A549 (cell line): ENCODE measurements around the gene TRERF1.

Experiments
- CEBPB ChIP-seq, 2 experiments: fragments of >200 bp in 1 of 2; sonication (Bioruptor Twin) in 1 of 2; formaldehyde crosslinking in 1 of 2; IDR thresholded peaks; 2 replicates each; pipeline ENCODE4 v1.6.1; 2012 to 2016
- CHD2 ChIP-seq: fragments of 150-350 bp; IDR thresholded peaks from 2 replicates; pipeline ENCODE4 v1.6.1; 2014; ENCODE audit warnings: low read length; ENCODE audit not compliant: partially characterized antibody
- KDM1A ChIP-seq: fragments of 200-600 bp; sonication (generic); IDR thresholded peaks from 2 replicates; pipeline ENCODE4 v1.6.1; 2016; ENCODE audit warnings: low read depth, mild to moderate bottlenecking
- MAZ ChIP-seq: fragments of 150-350 bp; IDR thresholded peaks from 2 replicates; pipeline ENCODE4 v1.6.1; 2014; ENCODE audit warnings: antibody characterized with exemption, low read depth, low read length, borderline replicate concordance
- MYC ChIP-seq: IDR thresholded peaks from 2 replicates; pipeline ENCODE4 v1.6.1; 2012; ENCODE audit warnings: mild to moderate bottlenecking, inconsistent platforms, low read length, improper control_type of control experiment, borderline replicate concordance
- NFE2L2 ChIP-seq: fragments of 150-350 bp; conservative IDR thresholded peaks from 2 replicates; pipeline ENCODE4 v1.6.1; 2014; ENCODE audit warnings: low read length
- POLR2A ChIP-seq: IDR thresholded peaks from 2 replicates; pipeline ENCODE4 v1.6.1; 2012; ENCODE audit warnings: mild to moderate bottlenecking, low read length
- RAD21 ChIP-seq, 2 experiments: fragments of >200 bp in 1 of 2; sonication (Bioruptor Twin) in 1 of 2; formaldehyde crosslinking in 1 of 2; IDR thresholded peaks in 1 of 2; conservative IDR thresholded peaks in 1 of 2; 2 replicates in 1 of 2; 3 replicates in 1 of 2; pipeline ENCODE4 v1.6.1; 2012 to 2018; ENCODE audit warnings: inconsistent platforms in 1 of 2
- SMC3 ChIP-seq: fragments of >200 bp; sonication (Bioruptor Twin); formaldehyde crosslinking; IDR thresholded peaks from 3 replicates; pipeline ENCODE4 v1.6.1; 2018; ENCODE audit warnings: inconsistent platforms
- ZSCAN20 ChIP-seq: fragments of 250-450 bp; sonication (Bioruptor Pico); IDR thresholded peaks from 2 replicates; pipeline ENCODE4 v1.8.0; 2022; ENCODE audit warnings: mild to moderate bottlenecking, moderate library complexity
- TF ChIP-seq, protein P1 (sequence below): fragments of >200 bp; sonication (Bioruptor Twin); formaldehyde crosslinking; IDR thresholded peaks from 3 replicates; pipeline ENCODE4 v1.5.1; 2016
- TF ChIP-seq, protein P2 (sequence below): fragments of 150-350 bp; IDR thresholded peaks from 2 replicates; pipeline ENCODE4 v1.6.1; 2014; ENCODE audit warnings: low read depth, mild to moderate bottlenecking, low read length
- TF ChIP-seq, protein P3 (sequence below): IDR thresholded peaks from 2 replicates; pipeline ENCODE4 v1.6.1; 2012

DNA sequence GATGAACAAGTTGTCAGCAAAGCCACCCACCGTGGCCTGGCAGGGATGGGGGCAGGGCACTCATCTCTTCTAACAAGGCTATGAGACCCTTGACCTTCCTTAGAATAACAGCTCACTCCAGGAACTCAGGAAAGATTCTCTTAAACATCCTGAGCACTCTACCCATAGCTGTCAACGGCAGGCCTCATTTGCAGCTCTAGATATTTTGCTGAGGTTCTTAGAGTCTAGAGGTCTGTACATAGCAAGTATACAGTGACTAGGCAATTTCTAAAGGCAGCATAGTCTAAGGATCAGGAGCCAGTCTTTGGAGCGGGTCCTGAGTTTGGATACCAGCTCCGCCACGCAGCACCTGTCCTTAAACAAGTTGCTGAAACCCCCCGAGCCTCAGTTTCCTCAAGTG lies 11.7 kb downstream of the TRERF1 start:
- TF ChIP-seq MYC, result no peak
- TF ChIP-seq, protein P1, sequence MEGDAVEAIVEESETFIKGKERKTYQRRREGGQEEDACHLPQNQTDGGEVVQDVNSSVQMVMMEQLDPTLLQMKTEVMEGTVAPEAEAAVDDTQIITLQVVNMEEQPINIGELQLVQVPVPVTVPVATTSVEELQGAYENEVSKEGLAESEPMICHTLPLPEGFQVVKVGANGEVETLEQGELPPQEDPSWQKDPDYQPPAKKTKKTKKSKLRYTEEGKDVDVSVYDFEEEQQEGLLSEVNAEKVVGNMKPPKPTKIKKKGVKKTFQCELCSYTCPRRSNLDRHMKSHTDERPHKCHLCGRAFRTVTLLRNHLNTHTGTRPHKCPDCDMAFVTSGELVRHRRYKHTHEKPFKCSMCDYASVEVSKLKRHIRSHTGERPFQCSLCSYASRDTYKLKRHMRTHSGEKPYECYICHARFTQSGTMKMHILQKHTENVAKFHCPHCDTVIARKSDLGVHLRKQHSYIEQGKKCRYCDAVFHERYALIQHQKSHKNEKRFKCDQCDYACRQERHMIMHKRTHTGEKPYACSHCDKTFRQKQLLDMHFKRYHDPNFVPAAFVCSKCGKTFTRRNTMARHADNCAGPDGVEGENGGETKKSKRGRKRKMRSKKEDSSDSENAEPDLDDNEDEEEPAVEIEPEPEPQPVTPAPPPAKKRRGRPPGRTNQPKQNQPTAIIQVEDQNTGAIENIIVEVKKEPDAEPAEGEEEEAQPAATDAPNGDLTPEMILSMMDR, result no peak
- no peak for TF ChIP-seq ZSCAN20 (CRISPR knock-in tag)
- TF ChIP-seq MAZ, result no peak
- no peak for TF ChIP-seq KDM1A
- no peak for TF ChIP-seq POLR2A
- TF ChIP-seq SMC3, result no peak
- no peak for TF ChIP-seq RAD21 (conservative IDR thresholded peaks at IDR 0.05 in 1 of 2, IDR thresholded peaks at IDR 0.05 in 1 of 2)
- TF ChIP-seq, protein P2, sequence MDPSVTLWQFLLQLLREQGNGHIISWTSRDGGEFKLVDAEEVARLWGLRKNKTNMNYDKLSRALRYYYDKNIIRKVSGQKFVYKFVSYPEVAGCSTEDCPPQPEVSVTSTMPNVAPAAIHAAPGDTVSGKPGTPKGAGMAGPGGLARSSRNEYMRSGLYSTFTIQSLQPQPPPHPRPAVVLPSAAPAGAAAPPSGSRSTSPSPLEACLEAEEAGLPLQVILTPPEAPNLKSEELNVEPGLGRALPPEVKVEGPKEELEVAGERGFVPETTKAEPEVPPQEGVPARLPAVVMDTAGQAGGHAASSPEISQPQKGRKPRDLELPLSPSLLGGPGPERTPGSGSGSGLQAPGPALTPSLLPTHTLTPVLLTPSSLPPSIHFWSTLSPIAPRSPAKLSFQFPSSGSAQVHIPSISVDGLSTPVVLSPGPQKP, result no peak
- no peak for TF ChIP-seq NFE2L2
- TF ChIP-seq CEBPB (IDR thresholded peaks at IDR 0.05), result no peak
- TF ChIP-seq, protein P3, sequence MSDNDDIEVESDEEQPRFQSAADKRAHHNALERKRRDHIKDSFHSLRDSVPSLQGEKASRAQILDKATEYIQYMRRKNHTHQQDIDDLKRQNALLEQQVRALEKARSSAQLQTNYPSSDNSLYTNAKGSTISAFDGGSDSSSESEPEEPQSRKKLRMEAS, result no peak
- TF ChIP-seq CHD2, result no peak
